OCI-LY7 (cell line): ENCODE results near the gene ROPN1L. TPM values are rescaled to one million over a fixed set of nuclear protein-coding genes. Genes with fewer than 3 reads are reported as not detected.

Experiments
- BruUV-seq: library from RNA; stranded (reverse); fragments of 400-500 nt; replicated peaks from 2 replicates; lab custom pipeline; 2021; lab: Mats Ljungman, UMichigan
- CTCF ChIA-PET: fragments of 300-600 bp; sonication (Branson Sonifier 250); formaldehyde crosslinking; loops from one replicate; lab custom pipeline; 2022; ENCODE audit warnings: antibody characterized with exemption; ENCODE audit not compliant: unreplicated experiment; lab: Charles Lee
- POLR2A ChIA-PET: fragments of 300-600 bp; sonication (Branson Sonifier 250); formaldehyde crosslinking; loops from one replicate; lab custom pipeline; 2022; ENCODE audit warnings: antibody characterized with exemption; lab: Charles Lee
- DNase-seq: peaks from one replicate; pipeline ENCODE4 v3.0.0-alpha.2; 2015; ENCODE audit warnings: low spot score
- H2AFZ ChIP-seq: fragments of 200-600 bp; sonication (generic), shearing (Covaris generic); 2 replicates; pipeline ENCODE4 v1.6.1; 2014; ENCODE audit warnings: mild to moderate bottlenecking, antibody characterized with exemption, low read length, moderate library complexity
- H3K27ac ChIP-seq: fragments of 200-600 bp; sonication (generic); 2 replicates; pipeline ENCODE4 v1.5.1; 2014; ENCODE audit warnings: mixed run types, low read depth, mild to moderate bottlenecking, moderate library complexity, low read length, inconsistent platforms; ENCODE audit not compliant: poor library complexity, severe bottlenecking
- H3K36me3 ChIP-seq: fragments of 200-600 bp; sonication (generic); 2 replicates; pipeline ENCODE4 v1.6.1; 2014; ENCODE audit warnings: mild to moderate bottlenecking, antibody characterized with exemption, low read length, moderate library complexity, mixed read lengths; ENCODE audit not compliant: insufficient read depth
- H3K4me1 ChIP-seq: fragments of 200-600 bp; sonication (generic); 2 replicates; pipeline ENCODE4 v1.5.1; 2014; ENCODE audit warnings: mild to moderate bottlenecking, low read length; ENCODE audit not compliant: insufficient read depth, poor library complexity, severe bottlenecking
- H3K4me2 ChIP-seq: fragments of 200-600 bp; sonication (generic); 2 replicates; pipeline ENCODE4 v1.6.1; 2014; ENCODE audit warnings: mild to moderate bottlenecking, low read length
- H3K4me3 ChIP-seq: fragments of 200-600 bp; sonication (generic); 2 replicates; pipeline ENCODE4 v1.5.1; 2014; ENCODE audit warnings: mild to moderate bottlenecking, low read depth, low read length; ENCODE audit not compliant: poor library complexity, severe bottlenecking
- H3K79me2 ChIP-seq: fragments of 200-600 bp; sonication (generic); 2 replicates; pipeline ENCODE4 v1.6.1; 2016; ENCODE audit warnings: low read depth, mild to moderate bottlenecking, low read length, moderate library complexity, mixed read lengths; ENCODE audit not compliant: insufficient read depth
- H3K9me2 ChIP-seq: fragments of 200-600 bp; sonication (generic); 2 replicates; pipeline ENCODE4 v1.6.1; 2016; ENCODE audit warnings: mild to moderate bottlenecking, low read length, mixed read lengths; ENCODE audit not compliant: insufficient read depth
- H3K9me3 ChIP-seq: fragments of 200-600 bp; sonication (generic); 2 replicates; pipeline ENCODE4 v1.6.1; 2014; ENCODE audit warnings: mild to moderate bottlenecking, mixed run types, low read length, mixed read lengths
- H4K20me1 ChIP-seq: fragments of 200-600 bp; sonication (generic); 2 replicates; pipeline ENCODE4 v1.6.1; 2014; ENCODE audit warnings: mild to moderate bottlenecking, antibody characterized with exemption, low read length, moderate library complexity, mixed read lengths; ENCODE audit not compliant: insufficient read depth
- CTCF ChIP-seq: fragments of 200-600 bp; sonication (generic); conservative IDR thresholded peaks from 2 replicates; pipeline ENCODE4 v1.5.1; 2014; ENCODE audit warnings: mild to moderate bottlenecking, antibody characterized with exemption, low read length, moderate library complexity, mixed read lengths
- EZH2phosphoT487 ChIP-seq: fragments of 200-600 bp; sonication (generic); IDR thresholded peaks from 2 replicates; pipeline ENCODE4 v1.6.1; 2018; ENCODE audit warnings: low read depth, borderline replicate concordance, mild to moderate bottlenecking, mixed run types, antibody characterized with exemption, low read length, moderate library complexity, mixed read lengths
- intact Hi-C: fragments of 100-400 bp; cut with micrococcal nuclease; formaldehyde crosslinking; loops from one replicate; pipeline ENCODE4 v1.10.0; 2022; ENCODE audit not compliant: unreplicated experiment
- total RNA-seq, 2 experiments: library from RNA; depleted of rRNA in 1 of 2; stranded (reverse); fragments of >200 nt in 1 of 2; shearing (Covaris generic) in 1 of 2; gene quantifications; 2 replicates each; pipeline ENCODE4 v1.2.3, GENCODE V29; 2014 to 2022

ROPN1L gene
- total RNA-seq, 2 experiments from 2014 or later, result 0.35 to 0.36 TPM

GRCh38 chr5:10396552-10396951 lies 45.1 kb upstream of the ROPN1L start:
- Histone ChIP-seq H3K27ac (no peak overlapping the region), H4K20me1 (no peaks in the 10 kb centered on the region), H2AFZ (no peak overlapping the region), H3K4me3 (no peak overlapping the region), H3K9me3 (no peaks in the 10 kb centered on the region), H3K4me2 (no peak overlapping the region), H3K4me1 (no peaks in the 10 kb centered on the region), H3K9me2 (no peaks in the 10 kb centered on the region), H3K36me3 (peaks cover 88% of the 10 kb centered on the region), H3K79me2 (no peaks in the 10 kb centered on the region)
- ChIA-PET POLR2A (interaction anchor here (0.5 to 1.4 kb wide), 5 partner anchors 12 to 697 kb away, joined by 3 to 5 read pairs (median 3); no protein-coding TSS in a partner anchor), CTCF (no interaction called here)
- no peak for DNase-seq
- no TSS peak for BruUV-seq
- TF ChIP-seq EZH2phosphoT487 (no peak), CTCF (no peak)
- intact Hi-C loops, result no loop called here

GRCh38 chr5:10399839-10400238 lies 41.8 kb upstream of the ROPN1L start:
- intact Hi-C loops, result no loop called here

More at GRCh38 chr5:10399839-10400238, 41.8 kb upstream of the ROPN1L start:
- H3K36me3 ChIP-seq, result peaks cover 87% of the 10 kb centered on the region
- DNase-seq, result no peak
- no peak overlapping the region for H2AFZ ChIP-seq
- no TSS peak for BruUV-seq
- H3K9me3 ChIP-seq, result no peaks in the 10 kb centered on the region
- H3K4me1 ChIP-seq, result no peaks in the 10 kb centered on the region
- H3K9me2 ChIP-seq, result no peaks in the 10 kb centered on the region
- no peak overlapping the region for H3K27ac ChIP-seq
- TF ChIP-seq EZH2phosphoT487, result no peak
- no peak for TF ChIP-seq CTCF
- H3K4me3 ChIP-seq, result no peak overlapping the region
- ChIA-PET CTCF (no interaction called here), POLR2A (interaction anchor here (0.7 kb wide), 1 partner anchor 146 kb away, joined by 3 read pairs; no protein-coding TSS in a partner anchor)
- no peak overlapping the region for H3K4me2 ChIP-seq
- H4K20me1 ChIP-seq, result no peaks in the 10 kb centered on the region
- H3K79me2 ChIP-seq, result no peaks in the 10 kb centered on the region
